NCI-H446 treated with DMSO at 0.1 percent for 48 hours (cell line): ENCODE measurements around the gene AGRP.
"Not testable (repeated sequence)": the region's sequence is repeated elsewhere in the genome, so short reads cannot be mapped to it uniquely, and the experiment has no call there.

Experiments
- DNase-seq: peaks from one replicate; lab custom pipeline; 2025; lab: John Stamatoyannopoulos, UW

AGRP gene

DNA sequence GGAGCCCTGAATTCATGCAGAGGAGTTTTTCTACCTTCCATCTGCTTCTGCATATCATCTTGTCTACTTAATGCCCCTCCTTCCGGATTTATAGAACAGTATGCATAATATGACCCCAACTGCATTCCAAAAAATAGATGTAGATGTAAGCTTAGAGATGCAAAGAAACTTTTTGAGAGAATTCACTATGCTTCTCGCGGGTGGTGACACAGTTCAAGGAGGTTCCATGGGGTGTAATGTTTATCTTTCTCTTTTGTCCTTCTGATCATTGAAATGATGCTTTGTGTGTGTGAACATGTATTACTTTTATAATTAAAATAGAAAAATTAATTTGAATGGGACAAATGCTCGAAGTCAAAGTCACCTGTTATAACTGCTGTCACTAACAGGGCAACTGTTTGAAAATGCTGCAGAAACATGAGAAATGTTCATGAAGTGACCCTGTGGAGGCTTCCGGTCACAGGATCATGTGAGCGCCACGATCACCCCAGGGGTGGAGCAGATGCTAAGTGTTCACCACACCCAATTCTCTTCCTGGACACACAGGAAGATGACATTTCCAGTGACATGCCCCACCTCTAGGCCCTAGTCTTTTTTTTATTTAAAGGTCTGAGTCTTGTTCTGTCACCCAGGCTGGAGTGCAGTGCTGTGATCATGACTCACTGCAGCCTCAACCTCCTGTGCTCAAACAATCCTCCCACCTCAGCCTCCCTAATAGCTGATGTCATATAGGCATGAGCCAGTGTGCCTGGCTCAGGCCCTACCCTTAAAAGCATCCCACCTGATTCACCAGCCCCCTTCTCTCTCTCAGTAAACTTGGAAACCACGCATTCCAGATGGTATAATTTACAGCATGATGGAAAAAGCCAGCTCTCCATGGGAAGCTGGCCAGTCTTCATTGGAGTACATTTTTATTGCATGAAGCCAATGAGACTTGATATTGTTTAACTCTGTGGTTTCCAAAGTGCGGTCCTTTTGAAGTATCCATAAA is 21.0 kb upstream of the AGRP start:
- peak; percentile 47 for DNase-seq

DNA sequence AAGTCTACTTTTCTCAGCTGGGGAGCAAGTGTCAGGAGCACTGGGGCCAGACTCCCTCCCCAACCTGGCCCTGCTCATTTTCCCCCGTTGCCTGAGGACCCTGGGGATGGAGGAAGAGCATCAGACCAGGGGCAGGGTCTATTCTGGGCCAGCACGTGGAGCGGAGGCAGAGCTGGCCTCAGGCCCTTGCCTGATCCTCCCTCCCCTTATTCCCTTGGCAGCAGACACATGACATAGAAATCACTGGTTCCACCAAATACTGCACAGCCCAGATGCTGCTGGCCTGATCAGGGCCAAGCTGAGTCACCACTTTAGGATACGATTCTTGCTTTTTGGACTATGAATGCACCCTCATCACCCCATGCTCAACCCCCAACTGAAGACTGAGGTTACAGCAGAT is 15.8 kb upstream of the AGRP start:
- DNase-seq, result peak; percentile 78

DNA sequence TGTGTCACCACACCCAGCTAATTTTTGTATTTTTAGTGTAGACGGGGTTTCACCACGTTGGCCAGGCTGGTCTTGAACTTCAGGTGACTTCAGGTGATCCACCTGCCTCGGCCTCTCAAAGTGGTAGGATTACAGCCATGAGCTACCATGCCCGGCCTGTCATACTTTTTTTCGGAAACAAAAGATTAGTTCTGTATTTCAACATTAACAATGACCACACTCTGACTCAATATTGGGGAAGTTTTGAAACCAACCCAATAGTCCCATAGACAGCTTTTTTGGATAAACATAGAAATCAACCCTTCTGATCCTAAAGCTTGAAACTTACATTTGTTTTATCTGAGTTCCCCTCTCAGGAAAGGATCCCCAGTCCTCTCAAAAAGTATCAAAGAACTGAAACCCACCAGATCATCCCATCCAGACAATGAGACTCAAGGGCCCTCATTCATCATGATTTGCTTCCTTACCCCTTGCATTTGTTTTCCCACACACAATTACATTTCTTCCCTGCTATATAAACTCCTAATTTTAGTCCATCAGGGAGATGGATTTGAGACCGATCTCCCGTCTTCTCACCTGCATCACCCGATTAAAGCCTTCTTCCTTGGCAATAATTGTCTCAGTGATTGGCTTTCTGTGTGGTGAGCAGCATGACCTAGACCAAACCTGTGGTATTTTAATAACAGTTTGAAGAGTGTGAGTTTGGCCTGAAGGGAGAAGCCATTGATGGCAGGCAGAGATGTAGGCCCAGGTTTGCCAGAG is 7.2 kb upstream of the AGRP start:
- no peak for DNase-seq

DNA sequence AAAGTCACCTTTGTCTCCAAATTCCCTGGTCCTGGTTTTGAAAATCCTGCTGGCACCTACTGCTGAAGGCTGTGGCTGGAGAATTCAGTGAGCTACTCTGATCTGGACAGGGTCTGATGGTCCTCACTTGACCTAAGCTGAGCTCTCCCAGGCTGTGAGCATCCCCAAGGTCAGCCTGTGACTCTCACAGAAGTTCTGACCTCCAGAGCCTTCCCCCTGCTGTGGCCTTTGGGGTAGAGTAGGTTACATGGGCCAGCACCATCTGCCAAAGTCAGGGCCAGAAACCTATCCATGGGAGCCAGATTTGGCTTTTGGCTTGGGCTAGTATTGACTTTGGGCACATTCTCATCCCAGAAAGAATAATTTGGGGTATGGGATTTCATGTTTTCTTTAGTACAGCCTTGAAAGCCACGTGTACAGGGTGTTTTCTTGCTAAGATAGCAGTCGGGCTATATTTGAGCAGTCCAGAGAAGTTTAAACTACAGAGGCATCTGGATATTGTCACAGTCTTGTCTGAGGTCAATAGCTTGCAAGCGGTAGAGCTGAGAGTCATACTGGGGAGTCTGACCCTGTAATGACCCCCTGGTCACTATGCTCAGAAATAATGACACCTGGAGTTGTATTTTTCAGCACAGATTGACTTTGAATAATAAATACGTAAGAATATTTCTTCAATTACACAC is 6.2 kb upstream of the AGRP start:
- DNase-seq, result no peak

DNA sequence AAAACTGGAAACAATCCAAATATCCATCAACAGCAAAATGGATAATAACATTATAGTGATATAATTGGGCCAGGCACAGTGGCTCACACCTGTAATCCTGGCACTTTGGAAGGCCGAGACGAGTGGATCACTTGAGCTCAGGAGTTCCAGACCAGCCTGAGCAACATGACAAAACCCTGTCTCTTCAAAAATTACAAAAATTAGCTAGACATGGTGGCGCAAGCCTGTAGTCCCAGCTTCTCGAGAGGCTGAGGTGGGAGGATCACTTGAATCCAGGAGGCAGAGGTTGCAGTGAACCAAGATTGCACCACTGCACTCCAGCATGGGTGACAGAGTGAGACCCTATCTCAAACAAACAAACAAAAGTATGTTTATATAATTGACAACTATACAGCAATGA is 4.2 kb upstream of the AGRP start:
- not testable (repeated sequence) for DNase-seq

DNA sequence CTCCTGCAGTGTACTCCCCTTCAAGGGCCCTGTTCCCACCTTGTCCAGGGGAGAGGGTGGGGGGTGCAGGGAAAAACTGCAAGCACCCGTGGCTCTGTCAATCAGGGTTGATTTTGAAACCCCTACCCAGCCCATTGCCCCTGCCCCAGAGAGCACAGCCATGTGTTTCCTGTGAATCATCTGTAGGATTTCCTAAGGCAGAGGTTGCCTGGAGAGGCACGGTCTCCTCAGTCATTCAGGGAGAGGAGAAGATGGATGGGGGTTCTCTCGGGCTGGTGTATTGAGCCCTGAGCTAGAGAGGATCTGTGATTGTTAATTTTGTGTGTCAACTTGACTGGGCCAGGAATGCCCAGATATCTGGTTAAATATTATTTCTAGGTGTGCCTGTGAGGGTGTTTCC is 3.5 kb upstream of the AGRP start:
- DNase-seq, result no peak

DNA sequence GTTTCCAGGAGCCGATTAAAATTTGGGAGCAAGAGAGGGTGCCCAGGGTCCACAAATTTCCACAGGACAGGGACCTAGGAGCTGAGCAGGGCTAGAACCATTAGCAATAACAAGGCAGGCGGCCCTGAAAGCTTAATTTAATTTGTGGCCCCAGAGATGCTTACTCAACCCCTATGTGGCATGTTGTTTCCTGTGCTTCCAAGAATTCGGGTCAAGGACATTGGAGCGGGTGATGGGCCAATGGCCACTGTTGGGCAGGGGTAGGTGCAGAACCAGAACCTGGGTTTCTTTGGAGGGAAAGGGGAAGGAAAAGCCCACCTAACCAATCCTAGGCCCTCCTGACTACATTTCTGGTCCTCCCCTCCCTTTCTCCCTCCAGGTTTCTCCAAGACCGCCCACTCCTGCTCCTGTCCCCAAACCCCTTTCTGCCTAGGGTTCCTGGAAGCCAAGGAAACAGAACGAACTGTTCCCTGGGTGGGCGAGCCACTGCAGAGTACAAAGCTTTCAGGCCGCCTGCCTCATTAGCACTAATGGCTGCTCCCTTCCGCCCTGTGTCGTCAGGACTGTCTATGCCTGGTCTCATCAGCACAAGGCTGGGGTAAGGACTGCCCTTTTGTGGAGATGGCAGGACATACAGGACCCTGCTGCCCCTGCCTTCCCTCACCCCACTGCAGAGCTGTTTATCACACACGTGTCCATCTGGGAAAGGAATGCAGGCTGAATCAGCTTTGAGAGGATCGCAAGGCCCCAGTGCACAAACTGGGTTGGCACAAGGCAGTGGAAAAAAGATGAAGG is 581 bp upstream of the AGRP start:
- no peak for DNase-seq

DNA sequence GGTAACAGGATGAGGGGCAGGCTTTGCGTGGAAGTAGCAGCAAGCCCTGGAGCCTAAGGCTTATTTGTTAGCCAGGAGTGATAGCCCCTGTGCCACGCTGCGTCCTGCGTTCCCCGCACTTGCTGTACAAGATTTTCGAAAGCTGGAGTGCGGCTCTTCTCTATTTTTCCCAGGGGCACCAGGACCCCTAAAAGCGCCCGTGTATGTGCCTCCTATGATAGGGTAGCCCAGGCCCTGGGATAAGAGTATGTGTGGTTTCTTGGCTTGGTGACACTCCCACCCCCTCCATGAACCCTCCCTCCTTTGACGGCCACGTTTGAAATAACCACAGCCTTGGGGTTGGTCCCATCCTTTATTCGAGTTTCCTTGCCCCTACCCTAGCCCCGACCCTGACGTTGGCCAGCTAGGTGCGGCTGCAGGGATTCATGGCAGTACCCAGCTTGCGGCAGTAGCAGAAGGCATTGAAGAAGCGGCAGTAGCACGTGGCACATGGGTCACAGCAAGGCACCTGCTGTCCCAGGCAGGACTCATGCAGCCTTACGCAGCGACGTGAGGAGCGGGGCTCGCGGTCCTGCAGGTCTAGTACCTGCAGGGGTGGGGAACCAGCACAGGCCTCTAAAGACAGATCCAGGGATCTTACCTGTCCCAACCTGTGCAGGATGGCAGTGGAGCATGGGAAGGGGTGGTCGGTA is 968 bp downstream of the AGRP start:
- DNase-seq, result no peak

DNA sequence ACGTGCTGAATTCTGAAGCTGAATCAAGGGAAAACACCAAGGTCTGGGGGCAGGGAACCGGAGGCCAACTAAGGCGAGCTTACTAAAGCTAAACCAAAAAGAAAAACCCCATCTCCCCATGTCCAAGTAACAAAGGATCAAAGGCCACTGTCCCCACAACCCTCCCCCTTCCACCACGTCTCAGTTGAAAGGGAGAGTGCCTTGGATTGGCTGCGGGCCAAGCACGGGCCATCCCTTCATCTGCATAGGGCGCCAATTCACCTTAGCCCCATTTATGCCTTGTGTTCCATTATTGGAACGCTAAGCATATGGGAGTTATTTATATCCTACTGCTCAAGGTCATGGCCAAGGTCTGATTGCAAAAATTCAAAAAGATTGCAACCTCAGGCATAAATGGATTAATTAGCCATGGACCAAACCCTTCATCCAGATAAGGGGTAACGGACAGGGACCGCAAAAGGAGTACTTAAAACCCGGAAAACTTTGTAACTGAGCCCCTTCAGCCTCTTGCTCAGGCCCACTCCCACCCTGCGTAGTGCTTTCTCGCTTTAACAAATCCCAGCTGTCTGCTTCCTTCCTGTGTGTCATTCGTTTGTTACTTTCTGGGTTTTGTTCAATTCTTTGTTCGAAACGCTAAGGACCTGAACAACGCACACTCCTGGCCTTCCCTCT is 1.6 kb downstream of the AGRP start:
- DNase-seq, result no peak

DNA sequence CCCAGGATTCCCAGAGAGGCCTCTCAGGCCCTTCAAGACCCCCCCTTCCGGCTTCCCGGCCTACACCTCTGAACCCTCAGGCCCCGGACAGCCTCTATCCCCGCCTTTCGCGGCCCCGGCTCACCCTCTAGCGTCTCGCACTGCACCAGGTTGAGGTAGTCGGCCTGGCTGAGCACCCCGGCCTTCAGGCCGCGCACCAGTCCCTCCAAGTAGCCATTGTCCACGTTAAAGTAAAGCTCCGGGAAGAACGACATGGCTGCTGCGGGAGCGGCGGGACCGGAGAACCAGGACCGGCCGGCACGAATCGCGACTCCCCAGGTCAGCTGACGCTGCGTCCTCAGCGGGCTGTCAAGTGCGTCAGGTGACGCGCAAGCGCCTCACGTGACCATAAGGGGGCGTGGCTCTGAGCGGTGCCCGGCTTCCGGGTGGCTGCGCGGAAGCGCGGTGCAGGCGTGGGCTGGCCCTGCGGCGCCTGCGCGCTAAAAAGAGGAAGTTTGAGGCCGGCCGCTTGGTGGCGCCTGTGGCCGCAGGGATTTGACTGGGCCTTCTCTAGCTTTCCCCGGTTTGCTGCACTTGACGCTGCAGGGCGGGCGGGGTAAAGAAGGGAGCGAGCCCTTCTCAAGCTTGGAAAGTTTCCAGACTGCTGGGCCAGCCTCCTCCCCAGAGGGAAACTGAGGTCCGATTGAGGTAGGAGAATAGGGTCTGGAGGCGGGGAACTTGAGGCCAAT is 2.4 kb downstream of the AGRP start, which contains the start of gene ATP6V0D1:
TSS of gene ATP6V0D1 (minus strand) at position 325 of the 728 bp plus-strand sequence. CDS start at position 254, 71 bp downstream.
- peak; percentile 82 for DNase-seq

DNA sequence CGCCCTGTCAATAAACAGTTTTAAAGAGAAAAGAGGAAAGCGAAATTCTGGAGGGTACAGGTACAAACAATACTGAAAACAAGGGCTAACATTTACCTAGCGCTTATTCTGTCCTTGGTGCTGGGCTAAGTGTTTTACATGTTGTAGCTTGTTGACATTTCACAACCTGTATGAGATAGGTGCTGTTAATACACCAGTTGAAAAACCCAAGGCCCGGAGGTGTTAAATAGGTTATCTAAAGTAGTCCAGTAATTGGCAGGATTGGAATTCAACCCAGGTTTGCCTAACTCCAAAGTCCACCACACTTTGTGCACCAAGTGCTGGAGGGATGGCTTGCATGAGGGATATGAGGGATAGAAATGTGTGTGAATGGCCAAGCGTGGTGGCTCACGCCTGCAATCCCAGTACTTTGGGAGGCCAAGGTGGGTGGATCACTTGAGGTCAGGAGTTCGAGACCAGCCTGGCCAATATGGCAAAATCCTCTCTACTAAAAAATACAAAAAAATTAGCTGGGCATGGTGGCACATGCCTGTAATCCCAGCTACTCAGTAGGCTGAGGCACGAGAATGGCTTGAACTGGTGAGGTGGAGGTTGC is 5.3 kb downstream of the AGRP start:
- DNase-seq, result no peak

DNA sequence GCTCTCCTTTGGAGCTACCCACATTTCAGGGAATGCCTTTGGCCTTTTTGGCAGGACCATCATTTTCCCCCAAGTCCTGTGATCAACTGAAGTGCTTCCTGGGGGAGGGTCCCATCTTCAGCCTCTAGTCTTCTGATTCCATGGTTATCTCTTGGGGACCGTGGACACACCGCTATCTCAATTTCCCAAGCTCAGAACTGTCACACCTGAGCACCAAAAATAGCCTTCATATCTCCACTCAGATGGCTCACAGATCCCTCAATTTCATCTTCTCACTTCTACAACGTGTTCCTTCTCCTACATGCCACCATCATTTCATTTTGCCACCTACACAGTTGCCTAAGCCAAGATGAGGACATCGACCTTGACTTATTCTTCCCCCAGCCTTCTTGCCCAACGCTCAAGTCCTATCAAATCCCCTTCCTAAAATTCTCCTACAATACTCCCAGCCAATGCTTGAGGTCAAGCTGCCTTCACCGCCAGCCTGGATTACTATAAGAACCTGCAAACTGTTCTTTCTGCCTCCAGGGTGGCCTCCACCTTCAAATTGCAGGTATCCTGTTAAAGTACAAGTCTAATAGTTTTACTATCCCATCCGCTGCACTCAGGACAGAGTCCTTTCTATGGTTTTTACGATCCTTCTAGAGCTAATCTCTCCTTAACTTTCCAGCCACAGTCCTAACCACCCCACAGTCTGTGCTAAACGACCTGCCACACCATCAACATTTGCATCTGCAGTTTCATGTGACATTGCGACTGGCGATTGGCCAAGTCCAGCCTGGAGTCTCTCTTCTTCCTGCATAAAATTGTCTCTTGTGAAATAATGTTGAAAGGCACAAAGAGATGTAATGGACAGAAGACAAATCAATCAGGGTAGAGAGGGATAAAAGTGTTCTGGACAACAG is 8.5 kb downstream of the AGRP start:
- DNase-seq, result no peak

DNA sequence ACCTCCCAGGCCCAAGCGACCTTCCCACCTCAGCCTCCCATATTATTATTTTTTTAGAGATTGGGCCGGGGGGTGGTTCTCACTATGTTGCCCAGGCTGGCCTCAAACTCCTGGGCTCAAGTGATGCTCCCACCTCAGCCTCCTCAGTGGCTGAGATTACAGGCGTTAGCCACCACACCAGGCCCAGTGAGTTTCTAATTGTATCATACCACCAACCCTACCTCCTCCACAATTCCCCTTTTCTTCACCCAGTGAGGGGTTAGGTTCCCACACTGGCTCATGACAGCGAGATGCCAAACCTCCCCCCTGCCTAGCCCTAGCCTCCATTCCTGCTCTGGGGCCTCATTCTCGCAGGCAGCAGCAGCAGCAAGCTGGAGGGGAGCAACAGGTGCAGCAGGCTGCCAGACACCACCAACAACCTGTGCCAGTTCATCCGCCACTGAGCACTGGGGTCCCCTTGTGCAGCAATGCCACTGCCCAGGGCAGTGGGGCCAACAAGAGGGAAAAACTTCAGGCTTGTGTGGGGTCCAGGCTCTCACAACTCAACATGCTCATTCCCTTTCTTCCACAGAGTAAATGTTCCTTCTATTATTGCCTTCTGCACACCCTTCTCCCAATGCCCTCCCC is 11.5 kb downstream of the AGRP start:
- no peak for DNase-seq

DNA sequence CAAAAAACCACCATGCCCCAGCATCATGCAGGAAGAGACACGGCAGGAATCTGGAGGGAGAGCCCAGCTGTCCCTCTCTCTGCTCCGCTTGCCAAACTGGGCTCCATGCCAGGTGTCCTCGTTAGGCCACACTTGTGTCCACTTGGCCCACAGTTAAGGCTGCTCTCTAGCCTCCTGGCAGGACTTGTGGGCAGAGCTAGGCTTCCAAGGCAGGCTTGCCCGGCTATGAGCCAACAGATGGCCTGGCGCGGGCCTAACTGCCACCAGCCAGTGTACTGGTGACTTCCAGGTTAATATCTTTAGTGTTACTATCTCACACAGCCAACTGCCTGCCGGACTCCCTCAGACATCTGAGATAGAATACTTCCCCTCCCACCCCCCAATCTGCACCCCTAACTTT is 13.0 kb downstream of the AGRP start:
- peak; percentile 28 for DNase-seq

DNA sequence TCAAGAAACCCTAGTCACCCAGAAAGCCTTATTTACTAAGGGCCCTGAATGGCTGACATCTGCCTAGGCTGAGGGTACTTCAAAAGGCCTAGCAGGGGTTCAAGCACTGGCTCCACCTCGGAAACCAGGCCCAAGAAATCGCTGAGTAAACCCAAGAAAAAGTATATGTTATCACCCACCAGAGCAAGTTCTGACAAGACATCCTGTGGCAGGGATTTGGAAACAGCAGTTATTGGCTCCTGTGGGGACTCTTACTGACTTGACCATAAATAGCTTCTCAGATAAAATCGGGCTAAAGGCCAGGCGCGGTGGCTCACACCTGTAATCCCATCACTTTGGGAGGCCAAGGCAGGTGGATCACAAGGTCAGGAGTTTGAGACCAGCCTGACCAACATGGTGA is 14.6 kb downstream of the AGRP start:
- DNase-seq, result no peak

DNA sequence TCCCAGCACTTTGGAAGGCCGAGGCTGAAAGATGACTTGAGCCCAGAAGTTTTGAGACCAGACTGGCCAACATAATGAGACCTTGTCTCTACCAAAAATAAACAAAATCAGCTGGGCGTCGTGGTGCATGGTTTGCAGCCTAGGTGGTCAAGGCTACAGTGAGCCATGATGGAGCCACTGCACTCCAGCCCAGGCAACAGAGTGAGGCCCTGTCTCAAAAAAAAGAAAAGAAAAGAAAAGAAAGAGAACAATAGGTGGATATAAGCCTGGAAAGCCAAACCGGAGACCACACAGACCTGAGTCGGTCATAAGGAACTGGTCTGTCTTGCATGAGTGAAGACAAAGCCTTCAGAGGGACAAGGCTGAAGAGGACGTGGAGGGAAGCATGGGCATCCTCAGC is 16.8 kb downstream of the AGRP start:
- no peak for DNase-seq

DNA sequence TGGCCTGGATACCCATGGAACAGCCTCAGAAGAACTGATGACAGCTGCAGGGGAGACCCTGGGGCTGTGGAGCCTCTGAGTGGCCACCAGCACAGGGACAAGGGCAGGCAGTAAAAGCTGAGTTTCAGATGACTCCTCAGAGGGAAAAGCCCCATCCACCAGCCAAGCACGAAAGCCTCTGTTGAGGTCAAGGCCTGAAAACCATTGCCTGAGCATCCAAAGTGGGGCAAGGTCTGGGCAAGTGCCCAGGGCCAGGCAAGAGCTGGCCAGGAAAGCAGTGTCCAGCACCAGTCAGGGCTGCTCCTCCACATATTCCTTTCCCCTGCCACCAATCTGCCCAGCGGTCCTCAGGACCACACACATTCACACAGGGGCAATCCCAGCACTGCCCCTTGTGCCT is 18.8 kb downstream of the AGRP start:
- DNase-seq, result no peak

DNA sequence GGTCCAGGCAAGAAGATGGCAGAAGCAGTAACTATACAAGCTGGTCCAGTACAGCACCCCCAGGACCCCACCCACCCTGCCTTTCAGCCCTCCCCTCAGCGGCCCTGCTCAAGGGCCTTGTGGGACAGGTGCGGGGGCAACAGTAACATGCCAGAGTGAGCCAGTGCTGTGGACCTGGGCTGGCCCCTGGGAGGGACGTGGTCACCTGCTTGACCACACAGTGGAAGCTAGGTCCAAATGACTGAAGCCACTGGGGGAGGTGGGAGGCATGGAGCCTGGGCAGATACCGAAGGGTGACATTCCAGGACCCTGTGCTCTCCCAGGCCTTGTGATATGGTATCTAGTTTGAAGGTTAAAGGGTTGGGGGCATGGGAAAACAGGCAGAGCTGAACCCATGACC is 19.7 kb downstream of the AGRP start:
- no peak for DNase-seq
